GM12878 (cell line): ENCODE measurements around the gene KIN.

Experiments
- CBX3 ChIP-seq: fragments of 200-600 bp; sonication (generic); IDR thresholded peaks from 2 replicates; pipeline ENCODE4 v1.6.1; 2016; ENCODE audit warnings: low read depth, borderline replicate concordance
- CREB1 ChIP-seq: IDR thresholded peaks from 2 replicates; pipeline ENCODE4 v1.6.1; 2012; ENCODE audit warnings: low read depth, mild to moderate bottlenecking, inconsistent platforms
- CREM ChIP-seq: IDR thresholded peaks from 2 replicates; pipeline ENCODE4 v1.6.1; 2014; ENCODE audit warnings: antibody characterized with exemption, low read depth
- JUND ChIP-seq: IDR thresholded peaks from 2 replicates; pipeline ENCODE4 v1.6.1; 2012; ENCODE audit warnings: low read depth, mild to moderate bottlenecking, low read length, improper control_type of control experiment, moderate library complexity
- POLR2A ChIP-seq: IDR thresholded peaks from 2 replicates; pipeline ENCODE4 v1.6.1; 2011; ENCODE audit warnings: low read depth, mild to moderate bottlenecking, low read length
- RB1 ChIP-seq: fragments of 450-650 bp; formaldehyde crosslinking; IDR thresholded peaks from 2 replicates; pipeline ENCODE4 v1.6.1; 2017; ENCODE audit warnings: mild to moderate bottlenecking, borderline replicate concordance
- RELA ChIP-seq: fragments of 450-650 bp; IDR thresholded peaks from 2 replicates; pipeline ENCODE4 v1.8.0; 2014; ENCODE audit warnings: borderline replicate concordance; ENCODE audit not compliant: partially characterized antibody
- SPI1 ChIP-seq: IDR thresholded peaks from 2 replicates; pipeline ENCODE4 v1.6.1; 2011; ENCODE audit warnings: low read depth, mild to moderate bottlenecking, low read length, moderate library complexity, borderline replicate concordance; ENCODE audit not compliant: insufficient read depth
- TAF1 ChIP-seq: IDR thresholded peaks from 2 replicates; pipeline ENCODE4 v1.6.1; 2011; ENCODE audit warnings: mild to moderate bottlenecking, low read depth, low read length, borderline replicate concordance
- TF ChIP-seq, protein P1 (sequence below), 3 experiments: IDR thresholded peaks in 2 of 3; conservative IDR thresholded peaks in 1 of 3; 2 replicates each; pipeline ENCODE4 v1.5.1; 2011; ENCODE audit warnings: low read depth in 3 of 3, low read length in 3 of 3, mild to moderate bottlenecking in 3 of 3, control low read depth in 2 of 3, moderate library complexity in 2 of 3, inconsistent platforms in 1 of 3, mixed read lengths in 1 of 3; ENCODE audit not compliant: control insufficient read depth in 2 of 3, insufficient read depth in 1 of 3; ENCODE audit errors: extremely low read depth in 1 of 3
- TF ChIP-seq, protein P2 (sequence below): IDR thresholded peaks from 2 replicates; pipeline ENCODE4 v1.6.1; 2011; ENCODE audit warnings: low read depth, mild to moderate bottlenecking, low read length, moderate library complexity, borderline replicate concordance; ENCODE audit errors: extremely low read depth

DNA sequence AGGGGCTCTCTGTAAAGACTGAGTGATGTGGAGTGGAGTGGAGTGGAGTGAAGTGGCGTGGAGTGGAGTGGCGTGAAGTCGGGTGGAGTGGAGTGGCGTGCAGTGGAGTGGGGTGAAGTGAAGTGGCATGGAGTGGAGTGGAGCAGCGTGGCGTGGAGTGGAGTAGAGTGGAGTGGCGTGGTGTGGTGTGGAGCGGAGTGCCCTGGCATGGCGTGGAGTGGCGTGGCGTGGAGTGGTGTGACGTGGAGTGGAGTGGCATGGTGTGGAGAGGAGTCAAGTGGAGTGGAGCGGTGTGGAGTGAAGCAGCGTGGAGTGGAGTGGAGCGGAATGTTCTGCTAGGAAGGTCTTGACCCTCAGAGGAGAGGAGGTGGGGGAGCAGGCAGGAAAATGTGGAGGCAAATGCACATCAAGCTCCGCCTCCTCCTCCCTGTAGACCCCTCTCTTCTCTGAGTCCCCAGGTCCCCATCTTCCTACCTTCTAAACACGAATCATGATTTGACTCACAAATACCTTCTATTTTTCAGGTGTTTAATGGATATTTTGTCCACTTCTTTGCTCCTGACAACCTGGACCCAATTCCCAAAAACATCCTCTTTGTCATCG is 64.8 kb downstream of the KIN start:
- TF ChIP-seq, protein P1, sequence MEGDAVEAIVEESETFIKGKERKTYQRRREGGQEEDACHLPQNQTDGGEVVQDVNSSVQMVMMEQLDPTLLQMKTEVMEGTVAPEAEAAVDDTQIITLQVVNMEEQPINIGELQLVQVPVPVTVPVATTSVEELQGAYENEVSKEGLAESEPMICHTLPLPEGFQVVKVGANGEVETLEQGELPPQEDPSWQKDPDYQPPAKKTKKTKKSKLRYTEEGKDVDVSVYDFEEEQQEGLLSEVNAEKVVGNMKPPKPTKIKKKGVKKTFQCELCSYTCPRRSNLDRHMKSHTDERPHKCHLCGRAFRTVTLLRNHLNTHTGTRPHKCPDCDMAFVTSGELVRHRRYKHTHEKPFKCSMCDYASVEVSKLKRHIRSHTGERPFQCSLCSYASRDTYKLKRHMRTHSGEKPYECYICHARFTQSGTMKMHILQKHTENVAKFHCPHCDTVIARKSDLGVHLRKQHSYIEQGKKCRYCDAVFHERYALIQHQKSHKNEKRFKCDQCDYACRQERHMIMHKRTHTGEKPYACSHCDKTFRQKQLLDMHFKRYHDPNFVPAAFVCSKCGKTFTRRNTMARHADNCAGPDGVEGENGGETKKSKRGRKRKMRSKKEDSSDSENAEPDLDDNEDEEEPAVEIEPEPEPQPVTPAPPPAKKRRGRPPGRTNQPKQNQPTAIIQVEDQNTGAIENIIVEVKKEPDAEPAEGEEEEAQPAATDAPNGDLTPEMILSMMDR (IDR thresholded peaks at IDR 0.05 in 2 of 3, conservative IDR thresholded peaks at IDR 0.05 in 1 of 3; ENCODE audit: control insufficient read depth in 2 of 3, extremely low read depth in 1 of 3, insufficient read depth in 1 of 3, low read depth in 3 of 3, low read length in 3 of 3), result no peak
- TF ChIP-seq JUND, result no peak
- TF ChIP-seq, protein P2, sequence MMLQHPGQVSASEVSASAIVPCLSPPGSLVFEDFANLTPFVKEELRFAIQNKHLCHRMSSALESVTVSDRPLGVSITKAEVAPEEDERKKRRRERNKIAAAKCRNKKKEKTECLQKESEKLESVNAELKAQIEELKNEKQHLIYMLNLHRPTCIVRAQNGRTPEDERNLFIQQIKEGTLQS, result no peak
- no peak for TF ChIP-seq CREB1
- no peak for TF ChIP-seq CREM
- TF ChIP-seq RB1, result no peak
- TF ChIP-seq SPI1, result no peak
- no peak for TF ChIP-seq POLR2A
- no peak for TF ChIP-seq RELA
- no peak for TF ChIP-seq TAF1
- TF ChIP-seq CBX3, result no peak
